Activated T-cell treated with anti-CD3 and anti-CD28 coated beads, Interleukin-2, amount 50 U/mL, for 1 hour (primary cell): ENCODE measurements around the gene MOV10.

Experiments
- DNase-seq: peaks from one replicate; pipeline ENCODE4 v3.0.0-alpha.2; 2020

Gene MOV10

DNA sequence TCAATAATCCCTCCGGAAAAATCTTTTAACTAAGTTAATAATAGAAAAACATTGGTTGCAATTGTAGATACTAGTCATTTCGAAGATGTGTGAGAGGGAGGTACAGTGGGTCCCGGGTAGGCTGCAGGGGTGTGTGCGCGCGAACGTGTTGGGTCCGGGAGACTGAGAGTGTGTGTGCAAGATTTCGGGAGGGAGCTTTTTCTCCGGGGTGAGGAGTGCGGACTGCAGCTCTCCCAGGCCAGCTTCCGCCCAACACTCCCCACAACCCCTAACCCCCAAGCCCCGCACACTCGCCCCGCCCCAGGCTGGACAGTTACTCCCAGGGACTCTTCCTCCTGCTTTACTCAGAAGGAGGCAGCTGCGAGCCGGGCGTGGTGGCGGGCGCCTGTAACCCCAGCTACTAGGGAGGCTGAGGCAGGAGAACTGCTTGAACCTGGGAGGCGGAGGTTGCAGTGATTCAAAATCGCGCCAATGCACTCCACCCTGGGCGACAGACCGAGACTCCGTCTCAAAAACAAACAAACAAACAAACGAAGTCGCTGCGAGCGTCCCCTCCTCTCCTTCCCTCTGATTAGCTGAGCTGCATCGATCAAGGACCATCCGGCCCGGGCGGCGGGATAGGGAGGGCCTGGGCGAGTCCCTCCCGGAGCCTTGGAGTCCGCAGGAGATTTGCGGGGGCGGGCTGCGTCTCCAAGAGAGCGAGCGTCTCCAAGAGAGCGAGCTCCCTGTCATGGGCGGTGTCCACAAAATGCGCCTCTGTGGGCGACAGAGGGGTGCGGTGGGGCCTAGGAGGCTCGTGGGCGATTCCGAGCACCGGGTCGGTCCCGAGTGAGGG is 68.9 kb downstream of the MOV10 start:
- DNase-seq: no peak

DNA sequence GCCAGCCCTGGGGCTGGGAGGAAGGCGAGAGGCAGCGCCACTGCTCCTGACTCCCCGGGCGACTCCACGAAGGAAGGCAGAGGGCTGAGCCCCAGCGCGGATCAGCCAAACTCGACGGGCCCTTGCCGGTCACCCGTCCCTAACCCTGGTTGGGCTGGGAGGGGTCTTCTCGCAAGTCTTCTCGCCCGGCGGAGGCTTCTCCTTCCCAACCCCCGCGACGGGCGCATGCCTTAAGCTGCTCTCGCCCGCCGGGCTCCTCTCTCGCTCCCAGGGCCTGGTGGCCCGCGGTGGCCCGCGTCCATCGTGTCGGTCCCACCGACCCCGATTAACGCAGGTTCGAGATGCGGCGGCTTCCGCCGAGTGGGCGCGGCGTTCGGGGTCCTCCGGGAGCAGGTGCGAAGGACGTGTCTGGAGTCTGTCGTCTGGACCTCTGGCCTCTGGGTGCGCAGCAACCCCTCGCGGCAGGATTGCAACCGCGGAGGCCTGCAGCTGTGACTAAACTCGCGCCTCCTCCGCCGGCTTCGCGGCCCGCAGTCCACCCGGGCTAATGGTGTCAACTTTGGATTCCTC is 69.6 kb downstream of the MOV10 start:
- no peak for DNase-seq

DNA sequence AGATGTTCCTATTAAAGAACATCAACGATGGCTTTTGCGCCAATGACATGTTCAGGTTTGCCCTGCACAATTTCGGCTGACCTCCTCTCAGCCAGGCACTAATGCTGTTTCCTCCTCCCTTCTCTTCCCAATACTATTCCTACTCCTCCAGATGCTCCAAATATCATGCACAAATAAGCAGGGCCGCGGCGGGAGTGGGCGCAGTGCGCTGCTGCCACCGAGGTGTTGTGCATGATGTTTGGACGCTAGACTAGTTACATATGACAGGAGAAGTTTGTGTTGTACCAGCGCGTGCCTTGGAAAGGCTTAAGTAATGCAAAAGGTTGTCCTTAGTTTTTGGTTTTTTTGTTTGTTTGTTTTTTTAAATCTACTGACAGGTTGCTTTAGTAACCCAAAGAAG is 73.9 kb downstream of the MOV10 start:
- DNase-seq: no peak
